ENCODE results near the gene NIPA2.

DNA sequence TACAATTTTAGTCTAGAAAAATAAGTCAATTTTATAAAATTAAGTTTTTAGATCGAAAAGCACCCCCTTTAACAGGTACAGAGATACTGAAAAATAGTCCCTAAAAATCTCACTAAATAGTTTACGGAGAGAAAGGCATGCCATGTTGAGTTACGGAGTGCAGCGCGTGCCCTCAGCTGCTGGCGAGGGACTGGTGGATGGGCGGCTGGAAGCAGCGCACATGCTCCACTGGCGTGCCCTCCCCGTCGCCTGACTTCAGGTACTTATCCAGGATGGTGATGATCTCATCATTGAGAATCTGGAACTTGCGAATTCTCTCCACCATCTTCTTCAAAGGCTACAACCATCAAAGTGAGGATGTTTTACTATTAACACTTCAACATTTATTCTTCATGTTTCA lies 31.4 kb downstream of the NIPA2 start:
- TF ChIP-seq, protein P1, sequence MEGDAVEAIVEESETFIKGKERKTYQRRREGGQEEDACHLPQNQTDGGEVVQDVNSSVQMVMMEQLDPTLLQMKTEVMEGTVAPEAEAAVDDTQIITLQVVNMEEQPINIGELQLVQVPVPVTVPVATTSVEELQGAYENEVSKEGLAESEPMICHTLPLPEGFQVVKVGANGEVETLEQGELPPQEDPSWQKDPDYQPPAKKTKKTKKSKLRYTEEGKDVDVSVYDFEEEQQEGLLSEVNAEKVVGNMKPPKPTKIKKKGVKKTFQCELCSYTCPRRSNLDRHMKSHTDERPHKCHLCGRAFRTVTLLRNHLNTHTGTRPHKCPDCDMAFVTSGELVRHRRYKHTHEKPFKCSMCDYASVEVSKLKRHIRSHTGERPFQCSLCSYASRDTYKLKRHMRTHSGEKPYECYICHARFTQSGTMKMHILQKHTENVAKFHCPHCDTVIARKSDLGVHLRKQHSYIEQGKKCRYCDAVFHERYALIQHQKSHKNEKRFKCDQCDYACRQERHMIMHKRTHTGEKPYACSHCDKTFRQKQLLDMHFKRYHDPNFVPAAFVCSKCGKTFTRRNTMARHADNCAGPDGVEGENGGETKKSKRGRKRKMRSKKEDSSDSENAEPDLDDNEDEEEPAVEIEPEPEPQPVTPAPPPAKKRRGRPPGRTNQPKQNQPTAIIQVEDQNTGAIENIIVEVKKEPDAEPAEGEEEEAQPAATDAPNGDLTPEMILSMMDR (conservative IDR thresholded peaks at IDR 0.05; ENCODE audit: low read length) = no peak
- TF ChIP-seq EZH2phosphoT487 (IDR thresholded peaks at IDR 0.05; ENCODE audit: borderline replicate concordance, low read depth, low read length) = no peak

Data from OCI-LY7 (cell line).